DND-41 (cell line): ENCODE measurements around the gene PDE7B.

Experiments
- ATAC-seq: fragments of 200-7000 bp; cut with Tn5 transposase; 3 replicates; pipeline ENCODE4 v1.9.1; 2021; ENCODE audit warnings: low read depth; ENCODE audit not compliant: insufficient read depth
- DNase-seq: peaks from one replicate; pipeline ENCODE4 v3.0.0-alpha.2; 2020
- H2AFZ ChIP-seq: 2 replicates; pipeline ENCODE4 v1.6.0; 2012; ENCODE audit warnings: low read depth, low read length
- H3K27ac ChIP-seq: 2 replicates; pipeline ENCODE4 v1.5.1; 2012; ENCODE audit warnings: low read length, inconsistent platforms
- H3K27me3 ChIP-seq: fragments of 200-600 bp; sonication (generic); 2 replicates; pipeline ENCODE4 v1.6.0; 2012; ENCODE audit warnings: low read length, mild to moderate bottlenecking, inconsistent platforms; ENCODE audit not compliant: insufficient read depth, poor library complexity
- H3K36me3 ChIP-seq: 2 replicates; pipeline ENCODE4 v1.5.1; 2012; ENCODE audit warnings: low read length, inconsistent platforms; ENCODE audit not compliant: insufficient read depth
- H3K4me1 ChIP-seq: 2 replicates; pipeline ENCODE4 v1.5.1; 2012; ENCODE audit warnings: mild to moderate bottlenecking, low read length; ENCODE audit not compliant: insufficient read depth
- H3K4me2 ChIP-seq: 2 replicates; pipeline ENCODE4 v1.6.0; 2012; ENCODE audit warnings: mild to moderate bottlenecking, moderate library complexity, low read length, inconsistent platforms; ENCODE audit not compliant: insufficient read depth
- H3K4me3 ChIP-seq, 2 experiments: fragments of 200-600 bp in 1 of 2; shearing (Covaris generic) in 1 of 2; 2 replicates each; pipeline ENCODE4 v1.5.1; 2012 to 2016; ENCODE audit warnings: inconsistent platforms in 2 of 2, low read length in 2 of 2, mild to moderate bottlenecking in 2 of 2, low read depth in 1 of 2, moderate library complexity in 1 of 2
- H3K79me2 ChIP-seq: 2 replicates; pipeline ENCODE4 v1.6.0; 2012; ENCODE audit warnings: low read length, inconsistent platforms; ENCODE audit not compliant: insufficient read depth
- H3K9ac ChIP-seq: 2 replicates; pipeline ENCODE4 v1.6.0; 2012; ENCODE audit warnings: low read depth, mild to moderate bottlenecking, inconsistent platforms, low read length, moderate library complexity
- H3K9me3 ChIP-seq: 2 replicates; pipeline ENCODE4 v1.5.1; 2012; ENCODE audit warnings: low read length, moderate library complexity, mild to moderate bottlenecking, inconsistent platforms; ENCODE audit not compliant: insufficient read depth, severe bottlenecking
- H4K20me1 ChIP-seq: 2 replicates; pipeline ENCODE4 v1.6.0; 2012; ENCODE audit warnings: low read length; ENCODE audit not compliant: insufficient read depth
- EZH2 ChIP-seq: IDR thresholded peaks from 3 replicates; pipeline ENCODE4 v1.6.1; 2012; ENCODE audit warnings: borderline replicate concordance, low read depth, mild to moderate bottlenecking, moderate library complexity, low read length, inconsistent platforms; ENCODE audit not compliant: severe bottlenecking
- TF ChIP-seq, protein P1 (sequence below): IDR thresholded peaks from 2 replicates; pipeline ENCODE4 v1.5.1; 2012; ENCODE audit warnings: borderline replicate concordance, low read length, moderate library complexity, mild to moderate bottlenecking; ENCODE audit not compliant: poor library complexity, severe bottlenecking; ENCODE audit errors: extremely low read depth

PDE7B gene

DNA sequence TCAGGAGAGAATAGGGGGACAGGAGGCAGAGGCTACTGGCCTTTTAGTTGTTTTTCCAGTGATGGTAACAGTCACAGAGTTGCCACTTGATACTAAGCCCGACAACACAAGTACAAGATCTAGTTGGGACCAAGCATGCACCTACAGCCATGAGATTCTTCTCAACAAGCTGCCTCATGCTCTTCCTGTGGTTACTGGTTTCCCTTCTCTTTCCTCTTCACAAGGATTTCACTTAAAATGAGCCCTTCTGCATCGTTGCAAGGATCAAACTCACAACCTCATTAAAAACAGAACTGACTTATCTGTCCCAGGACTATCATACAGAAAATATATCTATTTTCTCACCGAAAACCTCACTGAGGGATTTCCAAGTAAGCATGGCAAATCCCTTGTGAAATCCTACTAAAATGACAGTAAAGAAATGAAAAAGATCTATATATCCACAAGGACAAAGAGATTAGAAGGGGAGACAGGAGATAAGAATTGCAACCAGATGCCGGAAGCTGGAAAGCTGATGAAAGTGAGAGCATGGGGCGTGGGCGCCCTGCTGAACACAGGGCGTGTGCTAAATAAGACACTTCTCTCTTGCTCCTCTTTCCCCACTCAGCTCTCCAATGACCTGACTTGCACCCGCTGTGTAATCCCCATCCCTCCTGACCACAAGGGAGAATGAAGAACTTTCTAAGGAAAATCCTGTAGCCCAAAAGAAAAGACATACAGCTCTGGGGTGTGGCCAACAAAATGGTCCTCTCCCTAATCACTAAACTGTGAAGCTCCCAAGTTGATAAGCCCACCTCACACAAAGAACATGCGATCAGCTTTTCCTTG, 385.2 kb downstream of the PDE7B start:
- Histone ChIP-seq H3K4me3 (no peak overlapping the region), H3K27me3 (no peaks in the 10 kb centered on the region), H3K79me2 (no peaks in the 10 kb centered on the region), H3K36me3 (peaks cover 67% of the 10 kb centered on the region), H3K27ac (no peak overlapping the region), H3K9ac (no peak overlapping the region), H4K20me1 (no peaks in the 10 kb centered on the region), H3K4me1 (no peaks in the 10 kb centered on the region), H3K9me3 (no peaks in the 10 kb centered on the region), H2AFZ (no peak overlapping the region), H3K4me2 (no peak overlapping the region)
- ATAC-seq = no peak
- no peak for DNase-seq
- TF ChIP-seq, protein P1, sequence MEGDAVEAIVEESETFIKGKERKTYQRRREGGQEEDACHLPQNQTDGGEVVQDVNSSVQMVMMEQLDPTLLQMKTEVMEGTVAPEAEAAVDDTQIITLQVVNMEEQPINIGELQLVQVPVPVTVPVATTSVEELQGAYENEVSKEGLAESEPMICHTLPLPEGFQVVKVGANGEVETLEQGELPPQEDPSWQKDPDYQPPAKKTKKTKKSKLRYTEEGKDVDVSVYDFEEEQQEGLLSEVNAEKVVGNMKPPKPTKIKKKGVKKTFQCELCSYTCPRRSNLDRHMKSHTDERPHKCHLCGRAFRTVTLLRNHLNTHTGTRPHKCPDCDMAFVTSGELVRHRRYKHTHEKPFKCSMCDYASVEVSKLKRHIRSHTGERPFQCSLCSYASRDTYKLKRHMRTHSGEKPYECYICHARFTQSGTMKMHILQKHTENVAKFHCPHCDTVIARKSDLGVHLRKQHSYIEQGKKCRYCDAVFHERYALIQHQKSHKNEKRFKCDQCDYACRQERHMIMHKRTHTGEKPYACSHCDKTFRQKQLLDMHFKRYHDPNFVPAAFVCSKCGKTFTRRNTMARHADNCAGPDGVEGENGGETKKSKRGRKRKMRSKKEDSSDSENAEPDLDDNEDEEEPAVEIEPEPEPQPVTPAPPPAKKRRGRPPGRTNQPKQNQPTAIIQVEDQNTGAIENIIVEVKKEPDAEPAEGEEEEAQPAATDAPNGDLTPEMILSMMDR = no peak
- no peak for TF ChIP-seq EZH2

- H4K20me1 ChIP-seq = no peaks in the 10 kb centered on the region
- TF ChIP-seq EZH2 = no peak
- TF ChIP-seq, protein P1 = no peak
- no peak overlapping the region for H3K27ac ChIP-seq
- DNase-seq (no peak), ATAC-seq (no peak)
- H3K4me1 ChIP-seq = peaks cover 12% of the 10 kb centered on the region
- no peak overlapping the region for H3K4me3 ChIP-seq
- H3K9me3 ChIP-seq = no peaks in the 10 kb centered on the region
- no peak overlapping the region for H3K4me2 ChIP-seq
- no peak overlapping the region for H3K9ac ChIP-seq
- H3K79me2 ChIP-seq = peaks cover 44% of the 10 kb centered on the region
- peaks cover 65% of the 10 kb centered on the region for H3K36me3 ChIP-seq
- no peaks in the 10 kb centered on the region for H3K27me3 ChIP-seq
- H2AFZ ChIP-seq = no peak overlapping the region
Measured at GRCh38 chr6:136244061-136244616, 392.6 kb downstream of the PDE7B start.
